NOMO-1 treated with DMSO at 0.1 percent for 48 hours (cell line): ENCODE results near the gene MTMR4.
A peak's percentile ranks its signal among the peaks of the same experiment; 100 is the strongest.
"Not testable (repeated sequence)": the region's sequence is repeated elsewhere in the genome, so short reads cannot be mapped to it uniquely, and the experiment has no call there.

ENCODE experiments used
- DNase-seq: peaks from one replicate; lab custom pipeline; 2025; ENCODE audit not compliant: unreplicated experiment; lab: John Stamatoyannopoulos, UW

MTMR4 gene

DNA sequence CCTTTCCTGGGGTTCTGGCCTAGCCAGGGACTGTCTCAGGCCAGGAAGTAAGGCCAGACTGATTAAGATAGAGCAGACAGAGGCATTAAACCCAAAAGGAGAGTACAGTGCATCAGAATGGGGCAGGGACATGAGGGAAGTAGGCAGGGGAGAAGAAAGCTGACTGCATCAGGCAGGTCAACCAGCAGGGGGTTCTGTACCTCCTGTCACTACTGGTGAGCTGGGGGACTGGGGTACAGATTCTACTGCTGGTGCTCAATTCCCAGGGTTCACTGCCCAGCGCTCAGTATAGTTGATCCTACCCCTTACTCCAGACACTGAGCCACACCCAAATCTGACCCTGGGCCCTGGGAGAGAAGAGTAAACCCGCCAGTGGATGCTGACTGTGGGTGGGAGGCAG is 12.9 kb upstream of the MTMR4 start:
- DNase-seq: peak; percentile 6

DNA sequence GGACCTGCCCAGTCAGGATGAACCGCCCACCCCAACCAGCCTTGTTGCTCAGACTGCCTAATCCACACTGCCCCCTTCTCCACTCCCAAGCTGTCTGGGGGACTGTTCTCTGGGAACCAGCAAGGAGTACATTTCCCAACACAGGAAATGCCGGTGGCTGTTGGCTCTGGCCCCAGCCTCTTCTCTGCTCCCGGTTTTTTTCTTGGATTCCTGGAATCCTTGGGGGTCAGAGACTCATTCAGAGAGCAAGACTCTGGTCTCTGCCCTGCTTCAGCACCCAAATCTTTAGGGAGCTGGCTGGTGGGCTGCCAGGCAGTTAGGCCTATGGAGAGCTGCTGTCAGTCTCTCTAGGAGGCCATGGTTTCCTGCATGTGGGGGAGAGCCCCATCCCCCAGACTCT is 10.8 kb upstream of the MTMR4 start:
- no peak for DNase-seq

GRCh38 chr17:58521680-58522079 is 7.2 kb upstream of the MTMR4 start:
- peak; percentile 27 for DNase-seq

DNA sequence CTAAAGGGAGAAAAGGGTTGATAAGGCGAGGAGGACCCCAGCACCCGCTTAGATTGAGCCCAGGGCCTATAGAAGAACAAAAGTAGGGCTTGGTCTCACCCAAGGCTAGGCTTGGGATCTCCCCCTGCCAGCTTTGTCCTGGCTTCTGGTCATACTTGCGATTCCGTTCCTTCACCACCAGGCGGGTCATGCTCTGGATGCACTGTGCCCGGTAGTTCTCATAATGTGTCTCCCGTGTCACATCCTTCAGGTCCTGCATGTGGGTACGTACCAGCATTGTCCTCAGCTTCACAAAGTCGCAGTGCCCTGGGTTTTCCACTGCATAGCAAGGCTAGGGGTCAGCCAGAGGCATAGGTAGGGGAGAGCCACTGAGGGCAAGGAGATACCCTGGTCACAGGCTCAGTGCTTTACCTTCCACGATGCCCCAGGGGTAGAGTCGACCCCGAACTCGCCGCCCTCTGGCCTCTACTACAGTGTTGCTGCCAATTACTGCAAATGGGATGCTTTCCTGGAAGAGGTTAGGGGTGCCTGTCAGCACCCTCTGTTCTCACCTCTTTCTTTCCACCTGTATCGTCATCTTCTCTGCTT is 6.5 kb upstream of the MTMR4 start:
- peak; percentile 21 for DNase-seq

GRCh38 chr17:58517928-58518609 is 3.6 kb upstream of the MTMR4 start:
- peak; percentile 100 for DNase-seq

- no peak for DNase-seq
Observed at GRCh38 chr17:58517378-58517927, 3.0 kb upstream of the MTMR4 start.

DNA sequence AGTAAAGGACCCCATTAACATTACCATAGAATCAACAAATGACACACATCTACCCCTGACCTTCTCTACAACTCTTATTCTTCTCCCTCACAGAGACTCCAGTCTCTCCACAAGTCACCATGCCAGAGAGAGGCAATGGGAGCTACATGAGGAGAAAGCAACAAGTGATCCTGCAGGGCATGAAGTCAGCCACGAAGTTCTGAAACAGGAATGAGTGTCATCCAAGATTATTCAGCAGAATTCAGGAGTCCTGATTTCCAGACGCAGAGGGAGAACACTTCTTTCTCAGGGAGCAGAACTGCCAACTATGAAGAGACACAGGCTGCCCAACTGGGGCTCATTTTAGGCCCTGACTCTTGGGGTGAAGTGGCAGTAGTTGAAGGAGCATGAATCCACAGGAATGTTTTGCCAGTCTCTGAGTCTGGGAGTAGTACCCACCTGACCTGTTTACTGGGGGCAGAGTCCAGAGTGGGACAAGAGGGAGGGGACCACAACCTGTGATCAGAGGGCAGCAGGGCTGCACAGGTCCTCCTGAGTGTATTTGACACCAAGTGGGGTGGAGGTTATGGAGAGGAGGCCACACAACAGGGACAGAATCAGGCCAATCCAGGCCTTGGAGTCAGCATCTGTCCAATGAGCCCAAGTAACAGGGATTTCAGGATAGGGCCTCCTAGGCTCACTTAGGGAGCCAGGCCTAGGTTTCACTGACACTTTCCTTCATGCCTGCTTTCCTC is 2.4 kb upstream of the MTMR4 start:
- no peak for DNase-seq

DNA sequence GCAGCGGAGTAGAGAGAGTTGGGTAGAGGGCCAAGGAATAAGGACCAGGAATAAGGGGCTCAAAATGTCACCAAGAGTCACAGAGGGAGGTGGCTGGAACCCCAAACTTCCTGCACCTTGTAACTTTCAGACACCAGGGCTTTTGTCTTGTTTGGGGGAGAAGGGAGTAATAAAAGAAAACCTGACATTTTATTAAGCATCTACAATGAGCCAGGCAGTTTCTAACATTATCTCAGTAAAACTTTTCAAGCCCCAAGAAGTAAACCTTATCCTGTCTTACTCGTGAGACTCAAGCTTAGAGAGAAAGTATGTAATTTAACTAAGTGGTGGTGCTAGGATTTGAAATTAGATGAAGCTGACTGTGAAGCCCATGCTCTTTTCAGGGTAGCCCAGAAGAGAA is 848 bp upstream of the MTMR4 start:
- DNase-seq: no peak

GRCh38 chr17:58514770-58515157 is 326 bp upstream of the MTMR4 start:
- DNase-seq: no peak

- DNase-seq: no peak
Observed at GRCh38 chr17:58513267-58513964, 1.0 kb downstream of the MTMR4 start.

DNA sequence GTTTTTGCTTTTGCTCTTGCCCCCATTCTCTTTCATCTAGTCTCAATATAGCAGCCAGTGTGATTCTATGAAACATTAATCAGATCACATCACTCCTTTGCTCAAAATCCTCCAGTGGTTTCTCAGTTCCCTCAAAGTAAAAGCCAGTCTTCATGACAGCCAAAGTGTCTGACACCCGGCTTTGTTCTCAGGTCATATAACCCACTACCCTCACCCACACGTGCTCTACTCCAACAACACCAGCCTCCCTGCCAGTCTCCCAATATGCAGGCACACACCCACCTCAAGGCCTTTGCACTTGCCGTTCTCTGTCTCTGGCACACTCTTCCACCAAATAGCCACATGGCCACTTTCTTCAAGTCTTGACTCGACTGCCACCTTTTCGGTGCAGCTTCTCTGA is 4.4 kb downstream of the MTMR4 start:
- no peak for DNase-seq

GRCh38 chr17:58508341-58509067 is 5.9 kb downstream of the MTMR4 start:
- DNase-seq: no peak

GRCh38 chr17:58507123-58507634 is 7.3 kb downstream of the MTMR4 start:
- DNase-seq: peak; percentile 74

- DNase-seq: no peak
Observed at GRCh38 chr17:58506354-58507080, 7.9 kb downstream of the MTMR4 start.

DNA sequence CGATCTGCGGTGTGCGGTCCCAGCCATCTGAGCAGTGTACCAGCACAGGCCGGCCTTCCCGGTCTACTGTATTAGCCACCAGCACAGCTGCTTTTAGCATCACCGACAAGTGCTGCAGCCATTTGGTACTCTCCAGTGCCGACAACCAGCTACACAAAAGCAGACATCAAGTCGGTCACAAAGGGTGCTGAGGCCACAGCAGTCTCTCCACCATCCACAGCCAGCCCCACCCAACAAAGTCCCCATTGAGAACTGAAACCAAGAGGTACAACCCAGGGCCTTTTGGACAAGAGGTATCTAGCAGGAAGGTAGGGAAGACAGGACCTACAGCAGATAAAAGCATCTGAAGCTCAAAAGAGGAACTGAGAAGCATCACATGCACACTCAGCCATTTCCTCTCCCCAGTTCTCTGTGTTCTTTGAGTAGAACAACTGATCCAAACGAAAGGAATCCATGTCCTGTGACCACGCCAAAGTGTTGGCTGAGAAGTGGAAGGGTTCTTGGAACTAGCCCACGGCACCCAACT is 9.5 kb downstream of the MTMR4 start:
- peak; percentile 66 for DNase-seq

GRCh38 chr17:58503866-58504265 is 10.6 kb downstream of the MTMR4 start:
- peak; percentile 58 for DNase-seq

DNA sequence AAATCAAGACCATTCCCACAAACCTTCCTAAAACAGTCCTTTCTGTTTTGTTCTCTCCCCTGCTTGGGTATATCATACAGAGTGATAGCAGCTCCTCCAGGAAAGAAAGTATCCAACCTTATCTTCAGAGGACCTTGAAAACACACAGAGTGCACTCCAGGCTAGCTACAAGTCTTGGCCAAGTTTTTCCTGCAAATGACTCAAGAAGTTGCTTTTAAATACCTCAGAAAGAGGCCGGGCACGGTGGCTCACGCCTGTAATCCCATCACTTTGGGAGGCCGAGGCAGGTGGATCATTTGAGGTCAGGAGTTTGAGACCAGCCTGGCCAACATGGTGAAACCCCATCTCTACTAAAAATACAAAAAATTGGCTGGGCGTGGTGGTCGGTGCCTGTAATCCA is 11.3 kb downstream of the MTMR4 start:
- not testable (repeated sequence) for DNase-seq

DNA sequence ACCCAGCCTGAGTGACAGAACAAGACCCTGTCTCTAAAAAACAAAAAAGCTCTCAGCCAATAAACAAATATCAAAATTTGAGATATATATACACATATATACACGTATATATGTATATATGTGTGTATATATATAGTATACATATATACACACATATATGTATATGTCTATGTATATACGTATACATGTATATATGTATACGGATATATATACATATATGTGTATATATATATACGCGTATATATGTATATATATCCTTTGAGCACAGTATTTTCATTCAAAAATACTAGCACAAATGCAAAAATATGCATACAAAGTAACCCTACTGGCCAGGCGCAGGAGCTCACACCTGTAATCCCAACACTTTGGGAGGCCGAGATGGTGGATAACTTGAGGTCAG is 13.0 kb downstream of the MTMR4 start:
- DNase-seq: no peak

GRCh38 chr17:58498177-58498828 is 16.1 kb downstream of the MTMR4 start:
- DNase-seq: no peak
